ENCODE measurements around the gene LARP1.

DNA sequence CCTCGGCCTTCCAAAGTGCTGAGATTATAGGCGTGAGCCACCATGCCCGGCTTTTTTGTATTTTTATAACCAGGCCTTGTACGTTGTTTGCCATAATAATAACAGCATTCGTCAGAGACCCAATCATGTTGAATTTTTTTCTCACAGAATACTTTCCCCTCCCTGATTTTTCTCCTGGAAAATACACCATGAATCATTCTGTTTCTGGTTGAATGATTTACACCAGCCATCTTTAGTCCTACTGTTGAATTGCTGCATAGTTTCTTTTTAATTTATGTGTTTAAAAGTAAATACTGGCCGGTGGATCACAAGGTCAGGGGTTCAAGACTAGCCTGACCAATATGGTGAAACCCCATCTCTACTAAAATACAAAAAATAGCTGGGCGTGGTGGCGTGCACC, 106.8 kb downstream of the LARP1 start:
- TF ChIP-seq, protein P1, sequence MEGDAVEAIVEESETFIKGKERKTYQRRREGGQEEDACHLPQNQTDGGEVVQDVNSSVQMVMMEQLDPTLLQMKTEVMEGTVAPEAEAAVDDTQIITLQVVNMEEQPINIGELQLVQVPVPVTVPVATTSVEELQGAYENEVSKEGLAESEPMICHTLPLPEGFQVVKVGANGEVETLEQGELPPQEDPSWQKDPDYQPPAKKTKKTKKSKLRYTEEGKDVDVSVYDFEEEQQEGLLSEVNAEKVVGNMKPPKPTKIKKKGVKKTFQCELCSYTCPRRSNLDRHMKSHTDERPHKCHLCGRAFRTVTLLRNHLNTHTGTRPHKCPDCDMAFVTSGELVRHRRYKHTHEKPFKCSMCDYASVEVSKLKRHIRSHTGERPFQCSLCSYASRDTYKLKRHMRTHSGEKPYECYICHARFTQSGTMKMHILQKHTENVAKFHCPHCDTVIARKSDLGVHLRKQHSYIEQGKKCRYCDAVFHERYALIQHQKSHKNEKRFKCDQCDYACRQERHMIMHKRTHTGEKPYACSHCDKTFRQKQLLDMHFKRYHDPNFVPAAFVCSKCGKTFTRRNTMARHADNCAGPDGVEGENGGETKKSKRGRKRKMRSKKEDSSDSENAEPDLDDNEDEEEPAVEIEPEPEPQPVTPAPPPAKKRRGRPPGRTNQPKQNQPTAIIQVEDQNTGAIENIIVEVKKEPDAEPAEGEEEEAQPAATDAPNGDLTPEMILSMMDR (conservative IDR thresholded peaks at IDR 0.05 in 1 of 2, IDR thresholded peaks at IDR 0.05 in 1 of 2; ENCODE audit: extremely low read depth in 1 of 2, insufficient read depth in 1 of 2, low read depth in 1 of 2, low read length in 2 of 2) = no peak
- no peak for TF ChIP-seq EZH2 (IDR thresholded peaks at IDR 0.05; ENCODE audit: borderline replicate concordance, low read length)

All from mammary epithelial cell (primary cell).